ENCODE data around the gene TOM1L2.

Gene TOM1L2

DNA sequence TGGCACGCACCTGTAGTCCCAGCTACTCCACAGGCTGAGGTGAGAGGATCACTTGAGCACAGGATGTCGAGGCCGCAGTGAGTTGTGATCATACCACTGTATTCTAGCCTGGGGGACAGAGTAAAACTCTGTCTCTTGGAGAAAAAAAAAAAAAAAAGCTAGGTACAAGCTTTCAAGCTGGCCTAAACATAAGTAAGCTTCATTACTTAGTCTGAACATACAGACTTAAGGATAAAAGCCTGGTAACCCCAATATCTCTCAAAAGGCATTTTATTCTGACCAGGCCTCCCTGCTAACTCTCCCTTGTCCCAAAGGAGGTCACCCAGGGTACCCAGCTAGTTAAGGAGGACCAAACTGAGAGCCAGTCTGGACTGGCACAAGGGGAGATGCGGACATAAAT, 46.2 kb downstream of the TOM1L2 start:
- Histone ChIP-seq H3K36me3 (no peaks in the 10 kb centered on the region), H3K4me3 (ENCODE audit: low read depth, low read length) (no peak overlapping the region), H3K4me1 (peaks cover 2% of the 10 kb centered on the region; the same call in 1 of the 2 replicates), H3K27me3 (no peaks in the 10 kb centered on the region), H3K9me3 (no peaks in the 10 kb centered on the region)
- DNase-seq: no peak
- TF ChIP-seq, protein P1, sequence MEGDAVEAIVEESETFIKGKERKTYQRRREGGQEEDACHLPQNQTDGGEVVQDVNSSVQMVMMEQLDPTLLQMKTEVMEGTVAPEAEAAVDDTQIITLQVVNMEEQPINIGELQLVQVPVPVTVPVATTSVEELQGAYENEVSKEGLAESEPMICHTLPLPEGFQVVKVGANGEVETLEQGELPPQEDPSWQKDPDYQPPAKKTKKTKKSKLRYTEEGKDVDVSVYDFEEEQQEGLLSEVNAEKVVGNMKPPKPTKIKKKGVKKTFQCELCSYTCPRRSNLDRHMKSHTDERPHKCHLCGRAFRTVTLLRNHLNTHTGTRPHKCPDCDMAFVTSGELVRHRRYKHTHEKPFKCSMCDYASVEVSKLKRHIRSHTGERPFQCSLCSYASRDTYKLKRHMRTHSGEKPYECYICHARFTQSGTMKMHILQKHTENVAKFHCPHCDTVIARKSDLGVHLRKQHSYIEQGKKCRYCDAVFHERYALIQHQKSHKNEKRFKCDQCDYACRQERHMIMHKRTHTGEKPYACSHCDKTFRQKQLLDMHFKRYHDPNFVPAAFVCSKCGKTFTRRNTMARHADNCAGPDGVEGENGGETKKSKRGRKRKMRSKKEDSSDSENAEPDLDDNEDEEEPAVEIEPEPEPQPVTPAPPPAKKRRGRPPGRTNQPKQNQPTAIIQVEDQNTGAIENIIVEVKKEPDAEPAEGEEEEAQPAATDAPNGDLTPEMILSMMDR (IDR thresholded peaks at IDR 0.05; ENCODE audit: low read depth, low read length): no peak

DNA sequence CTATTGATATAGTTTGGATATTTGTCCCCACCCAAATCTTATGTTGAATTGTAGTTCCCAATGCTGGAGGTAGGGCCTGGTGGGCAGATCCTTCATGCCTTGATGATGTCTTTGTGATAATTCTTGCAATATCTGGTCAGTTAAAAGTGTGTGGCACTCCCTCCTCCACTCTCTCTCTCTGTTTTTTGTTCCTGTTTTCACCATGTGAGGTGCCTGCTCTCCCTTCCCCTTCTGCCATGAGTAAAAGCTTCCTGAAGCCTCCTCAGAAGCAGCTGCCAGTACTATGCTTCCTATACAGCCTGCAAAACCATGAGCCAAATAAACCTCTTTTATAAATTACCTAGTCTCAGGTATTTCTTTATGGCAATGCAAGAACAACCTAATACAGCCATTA, 47.3 kb downstream of the TOM1L2 start:
- no peak for DNase-seq
- Histone ChIP-seq H3K4me3 (ENCODE audit: low read depth, low read length) (no peak overlapping the region), H3K9me3 (no peaks in the 10 kb centered on the region), H3K36me3 (no peaks in the 10 kb centered on the region), H3K4me1 (peaks cover 2% of the 10 kb centered on the region; the same call in 1 of the 2 replicates), H3K27me3 (no peaks in the 10 kb centered on the region)
- TF ChIP-seq, protein P1 (IDR thresholded peaks at IDR 0.05; ENCODE audit: low read depth, low read length): no peak

DNA sequence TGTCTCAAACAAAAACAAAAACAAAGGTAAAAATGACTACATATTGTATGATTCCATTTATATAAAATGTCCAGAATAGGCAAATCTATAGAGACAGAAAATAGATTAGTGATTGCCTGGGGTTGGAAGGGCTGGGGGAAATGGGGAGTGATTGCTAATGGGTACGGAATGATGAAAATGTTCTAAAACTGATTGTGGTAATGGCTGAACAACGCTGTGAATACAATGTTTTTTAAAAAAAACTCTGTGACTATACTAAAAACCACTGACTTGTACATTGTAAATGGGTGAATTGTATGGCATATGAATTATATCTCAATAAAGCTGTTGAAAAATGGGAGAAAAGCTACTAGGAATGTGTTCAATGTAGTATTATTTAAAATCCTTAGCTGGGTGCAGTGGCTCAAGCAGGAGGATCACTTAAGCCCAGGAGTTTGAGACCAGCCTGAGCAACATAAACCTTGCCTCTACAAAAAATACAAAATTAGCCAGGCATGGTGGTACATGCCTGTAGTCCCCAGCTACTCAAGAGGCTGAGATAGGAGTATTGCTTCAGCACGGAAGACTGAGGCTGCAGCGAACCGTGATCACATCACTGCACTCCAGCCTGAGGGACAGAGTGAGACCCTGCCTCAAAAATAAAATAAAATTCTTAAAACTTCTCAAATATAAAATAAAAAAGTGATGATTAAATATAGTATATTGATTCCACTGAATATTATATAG, 47.9 kb downstream of the TOM1L2 start:
- peaks cover 5% of the 10 kb centered on the region; the same call in 1 of the 2 replicates for H3K4me1 ChIP-seq
- H3K9me3 ChIP-seq: no peaks in the 10 kb centered on the region
- no peaks in the 10 kb centered on the region for H3K27me3 ChIP-seq
- DNase-seq: no peak
- TF ChIP-seq, protein P1 (IDR thresholded peaks at IDR 0.05; ENCODE audit: low read depth, low read length): no peak
- H3K4me3 ChIP-seq (ENCODE audit: low read depth, low read length): no peak overlapping the region
- H3K36me3 ChIP-seq: no peaks in the 10 kb centered on the region

DNA sequence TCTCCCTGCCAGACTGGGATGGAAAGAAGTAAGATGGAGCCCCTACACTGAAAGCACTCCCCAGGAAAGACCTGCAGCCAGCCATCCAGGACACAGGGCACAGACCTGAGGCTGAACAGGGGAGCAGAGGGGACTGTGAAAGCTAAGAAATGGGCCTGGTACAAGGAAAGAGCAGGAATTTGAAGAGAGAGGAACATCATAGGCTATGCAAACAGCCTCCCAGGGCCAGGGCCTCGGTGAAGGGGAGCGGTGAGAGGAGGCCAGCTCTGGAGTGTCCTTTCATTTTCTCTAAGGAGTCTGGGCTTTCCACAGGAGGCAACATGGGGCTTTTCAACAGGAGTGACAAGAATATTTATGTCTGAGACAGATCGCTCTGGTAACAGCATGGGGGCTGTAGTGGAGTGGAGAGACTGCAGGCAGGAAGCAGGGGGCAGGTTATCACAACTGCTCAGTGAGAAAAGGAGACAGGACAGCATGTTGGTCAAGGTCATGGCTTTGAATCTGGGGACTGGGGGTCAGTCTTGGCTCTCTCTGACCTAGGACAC, 50.1 kb downstream of the TOM1L2 start:
- Histone ChIP-seq H3K27me3 (no peaks in the 10 kb centered on the region), H3K4me1 (peaks cover 9% of the 10 kb centered on the region; the same call in 1 of the 2 replicates), H3K36me3 (no peaks in the 10 kb centered on the region), H3K9me3 (no peaks in the 10 kb centered on the region), H3K4me3 (ENCODE audit: low read depth, low read length) (no peak overlapping the region)
- TF ChIP-seq, protein P1 (IDR thresholded peaks at IDR 0.05; ENCODE audit: low read depth, low read length): no peak
- DNase-seq: no peak

DNA sequence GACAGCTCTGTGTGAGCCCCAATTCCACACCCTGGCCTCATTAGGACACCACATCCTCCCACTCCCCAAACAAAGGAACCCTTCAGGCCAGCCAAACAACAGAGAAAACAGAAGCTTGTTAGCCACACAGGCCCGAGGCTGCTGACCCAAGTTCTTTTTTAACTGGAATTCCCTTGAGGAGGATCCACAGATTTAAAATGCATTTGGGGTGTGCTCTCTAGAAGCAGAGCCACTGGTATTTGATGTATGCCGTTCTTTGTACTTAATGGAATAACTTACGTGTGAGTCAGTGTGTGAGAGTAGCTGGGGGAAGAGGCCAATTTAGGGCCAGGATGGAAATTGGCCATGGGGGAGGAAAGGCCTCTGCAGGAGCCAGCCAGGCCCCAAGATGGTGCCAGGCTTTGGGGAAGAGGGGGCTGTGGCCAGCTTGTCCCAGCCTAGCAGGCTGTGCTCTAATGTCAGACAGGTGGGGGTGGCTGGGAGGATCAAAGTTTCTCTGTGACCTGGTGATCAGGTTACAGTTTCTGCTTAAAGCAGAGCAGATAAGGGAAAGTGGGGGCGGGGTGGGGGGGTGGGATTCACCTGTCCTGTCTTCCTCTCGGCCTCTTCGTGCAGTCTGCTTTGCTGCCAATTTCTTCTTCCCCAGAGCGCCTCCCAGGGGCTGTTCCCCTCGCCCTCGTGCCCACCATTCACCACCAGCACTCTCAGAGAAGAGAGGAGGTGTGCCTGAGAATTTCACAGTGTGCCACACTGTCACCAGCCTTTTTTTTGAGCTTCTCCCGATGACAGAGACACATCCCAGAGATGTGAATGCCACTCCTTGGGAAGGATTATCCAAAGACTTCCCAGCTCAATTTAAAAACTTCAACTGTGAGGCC, 50.8 kb downstream of the TOM1L2 start:
- Histone ChIP-seq H3K27me3 (no peaks in the 10 kb centered on the region), H3K9me3 (no peaks in the 10 kb centered on the region), H3K36me3 (no peaks in the 10 kb centered on the region), H3K4me3 (ENCODE audit: low read depth, low read length) (no peak overlapping the region), H3K4me1 (peaks cover 9% of the 10 kb centered on the region; the same call in 1 of the 2 replicates)
- TF ChIP-seq, protein P1 (IDR thresholded peaks at IDR 0.05; ENCODE audit: low read depth, low read length): no peak
- DNase-seq: no peak
